ENCODE data around the gene PSMF1.

GRCh38 chr20:1215386-1216170 is 97.2 kb downstream of the PSMF1 start:
- TF ChIP-seq POLR2A (IDR thresholded peaks at IDR 0.05; ENCODE audit: extremely low read depth, insufficient read length) = no peak
- TF ChIP-seq CTCF (IDR thresholded peaks at IDR 0.05; ENCODE audit: low read depth, low read length) = no peak
